Measurements from ENCODE around the gene FAM43B.

DNA sequence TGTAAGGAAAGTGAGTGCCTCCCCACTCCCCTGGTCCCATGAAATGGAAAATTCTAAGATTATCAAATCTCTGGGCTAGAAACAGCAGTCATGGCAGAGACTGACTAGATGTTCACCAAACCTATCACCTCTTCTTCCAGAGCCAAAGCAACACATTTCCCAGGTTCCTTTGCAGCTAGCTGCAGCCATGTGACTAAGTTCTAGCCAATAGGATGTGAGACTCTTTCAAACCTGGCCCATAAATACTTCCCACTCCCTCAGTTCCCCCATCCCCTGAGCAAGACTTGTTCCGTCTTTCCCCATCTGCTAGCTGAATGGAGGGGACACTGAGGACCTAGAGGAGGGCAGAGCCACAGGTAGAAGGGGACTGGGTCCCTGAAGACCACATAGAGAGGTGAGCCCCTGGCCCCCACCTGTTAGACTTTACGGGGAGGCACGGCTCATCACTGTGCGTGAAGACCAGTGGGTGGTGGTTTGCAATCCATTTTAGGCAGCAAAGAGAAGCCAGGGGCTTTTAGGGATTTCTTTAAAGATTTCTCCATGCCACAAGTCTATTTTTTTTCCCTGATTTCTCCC lies 17.2 kb downstream of the FAM43B start:
- TF ChIP-seq, protein P1, sequence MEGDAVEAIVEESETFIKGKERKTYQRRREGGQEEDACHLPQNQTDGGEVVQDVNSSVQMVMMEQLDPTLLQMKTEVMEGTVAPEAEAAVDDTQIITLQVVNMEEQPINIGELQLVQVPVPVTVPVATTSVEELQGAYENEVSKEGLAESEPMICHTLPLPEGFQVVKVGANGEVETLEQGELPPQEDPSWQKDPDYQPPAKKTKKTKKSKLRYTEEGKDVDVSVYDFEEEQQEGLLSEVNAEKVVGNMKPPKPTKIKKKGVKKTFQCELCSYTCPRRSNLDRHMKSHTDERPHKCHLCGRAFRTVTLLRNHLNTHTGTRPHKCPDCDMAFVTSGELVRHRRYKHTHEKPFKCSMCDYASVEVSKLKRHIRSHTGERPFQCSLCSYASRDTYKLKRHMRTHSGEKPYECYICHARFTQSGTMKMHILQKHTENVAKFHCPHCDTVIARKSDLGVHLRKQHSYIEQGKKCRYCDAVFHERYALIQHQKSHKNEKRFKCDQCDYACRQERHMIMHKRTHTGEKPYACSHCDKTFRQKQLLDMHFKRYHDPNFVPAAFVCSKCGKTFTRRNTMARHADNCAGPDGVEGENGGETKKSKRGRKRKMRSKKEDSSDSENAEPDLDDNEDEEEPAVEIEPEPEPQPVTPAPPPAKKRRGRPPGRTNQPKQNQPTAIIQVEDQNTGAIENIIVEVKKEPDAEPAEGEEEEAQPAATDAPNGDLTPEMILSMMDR (IDR thresholded peaks at IDR 0.05; ENCODE audit: low read length), result no peak
- no peak for TF ChIP-seq EZH2phosphoT487 (IDR thresholded peaks at IDR 0.05; ENCODE audit: low read length)
- TF ChIP-seq EZH2 (optimal IDR thresholded peaks at IDR 0.05; ENCODE audit: low read depth, low read length), result no peak

Measured in MM.1S (cell line).